ENCODE measurements around the gene BST1. TPM values are rescaled to one million over a fixed set of nuclear protein-coding genes. Genes with fewer than 3 reads are reported as not detected.

BST1 gene
- total and polyA plus RNA-seq, 2 donors (not counting 3 experiments of a cell fraction or from before 2014, with no cell fraction given) = 10.7 to 14.0 TPM

- Histone ChIP-seq H3K9me1 (replicated peaks; ENCODE audit: control insufficient read depth, extremely low read depth, insufficient read depth, low read length) (no peaks in the 10 kb centered on the region), H3K27me3 (ENCODE audit: control insufficient read depth in 2 of 2, insufficient read depth in 2 of 2, low read length in 2 of 2) (peaks cover 14 to 15% of the 10 kb centered on the region in 2 experiments), H3K9ac (replicated peaks; ENCODE audit: extremely low read depth, insufficient read depth, low read length) (no peak overlapping the region), H3K36me3 (ENCODE audit: control insufficient read depth in 2 of 2, extremely low read depth in 1 of 2, insufficient read depth in 2 of 2, low read length in 2 of 2) (no peaks in the 10 kb centered on the region), H3K4me1 (ENCODE audit: control insufficient read depth, extremely low read depth, insufficient read depth, low read length) (no peaks in the 10 kb centered on the region), H3K9me3 (replicated peaks; ENCODE audit: control insufficient read depth, insufficient read depth, low read length) (no peaks in the 10 kb centered on the region), H3K79me2 (ENCODE audit: control insufficient read depth, insufficient read depth, low read length) (no peaks in the 10 kb centered on the region), H3K27ac (ENCODE audit: insufficient read depth, low read depth, low read length) (no peak overlapping the region), H4K20me1 (replicated peaks; ENCODE audit: control insufficient read depth, extremely low read depth, insufficient read depth, low read length) (no peaks in the 10 kb centered on the region), H3K4me3 (replicated peaks in 1 of 3; ENCODE audit: insufficient read depth in 1 of 3, low read depth in 1 of 3, low read length in 3 of 3) (no peak overlapping the region), H2AFZ (ENCODE audit: low read depth, low read length) (no peak overlapping the region), H3K4me2 (ENCODE audit: insufficient read depth, low read length) (no peak overlapping the region)
- intact Hi-C loops (cut with micrococcal nuclease) (no loop called here), dilution Hi-C loops (cut with MboI; ENCODE audit: extremely low pct_ligation_motif_present, low sequenced_read_pairs) (no loop called here)
- FAIRE-seq (no peak), DNase-seq (ENCODE audit: low read depth, low spot score) (no peak)
- no TSS peak for BruUV-seq (replicated peaks)
- CTCF ChIA-PET = interaction anchor here (0.7 to 1.2 kb wide), 3 partner anchors 10 to 36 kb away, joined by 3 to 5 read pairs (median 4); no protein-coding TSS in a partner anchor
- POLR2A ChIA-PET = no interaction called here
- no peak for TF ChIP-seq MYC (IDR thresholded peaks at IDR 0.05; ENCODE audit: low read depth, low read length)
- TF ChIP-seq POLR2AphosphoS5 (IDR thresholded peaks at IDR 0.05; ENCODE audit: insufficient read depth, low read depth, low read length) = no peak
- TF ChIP-seq GATA2 (IDR thresholded peaks at IDR 0.05; ENCODE audit: insufficient read depth, insufficient read length, low read depth, low read length) = no peak
- TF ChIP-seq, protein P1, sequence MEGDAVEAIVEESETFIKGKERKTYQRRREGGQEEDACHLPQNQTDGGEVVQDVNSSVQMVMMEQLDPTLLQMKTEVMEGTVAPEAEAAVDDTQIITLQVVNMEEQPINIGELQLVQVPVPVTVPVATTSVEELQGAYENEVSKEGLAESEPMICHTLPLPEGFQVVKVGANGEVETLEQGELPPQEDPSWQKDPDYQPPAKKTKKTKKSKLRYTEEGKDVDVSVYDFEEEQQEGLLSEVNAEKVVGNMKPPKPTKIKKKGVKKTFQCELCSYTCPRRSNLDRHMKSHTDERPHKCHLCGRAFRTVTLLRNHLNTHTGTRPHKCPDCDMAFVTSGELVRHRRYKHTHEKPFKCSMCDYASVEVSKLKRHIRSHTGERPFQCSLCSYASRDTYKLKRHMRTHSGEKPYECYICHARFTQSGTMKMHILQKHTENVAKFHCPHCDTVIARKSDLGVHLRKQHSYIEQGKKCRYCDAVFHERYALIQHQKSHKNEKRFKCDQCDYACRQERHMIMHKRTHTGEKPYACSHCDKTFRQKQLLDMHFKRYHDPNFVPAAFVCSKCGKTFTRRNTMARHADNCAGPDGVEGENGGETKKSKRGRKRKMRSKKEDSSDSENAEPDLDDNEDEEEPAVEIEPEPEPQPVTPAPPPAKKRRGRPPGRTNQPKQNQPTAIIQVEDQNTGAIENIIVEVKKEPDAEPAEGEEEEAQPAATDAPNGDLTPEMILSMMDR (IDR thresholded peaks at IDR 0.05; ENCODE audit: extremely low read depth in 1 of 2, insufficient read depth in 1 of 2, low read depth in 1 of 2, low read length in 2 of 2) = no peak
- no peak for TF ChIP-seq JUN (IDR thresholded peaks at IDR 0.05; ENCODE audit: borderline replicate concordance, insufficient read depth, insufficient read length, low read depth)
- no peak for TF ChIP-seq FOS (IDR thresholded peaks at IDR 0.05; ENCODE audit: borderline replicate concordance, insufficient read depth, low read length)
- TF ChIP-seq EZH2 (IDR thresholded peaks at IDR 0.05; ENCODE audit: borderline replicate concordance, low read depth, low read length, severe bottlenecking) = no peak
- TF ChIP-seq, protein P2, sequence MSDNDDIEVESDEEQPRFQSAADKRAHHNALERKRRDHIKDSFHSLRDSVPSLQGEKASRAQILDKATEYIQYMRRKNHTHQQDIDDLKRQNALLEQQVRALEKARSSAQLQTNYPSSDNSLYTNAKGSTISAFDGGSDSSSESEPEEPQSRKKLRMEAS (IDR thresholded peaks at IDR 0.05; ENCODE audit: insufficient read depth, insufficient read length) = no peak
- TF ChIP-seq POLR2A (IDR thresholded peaks at IDR 0.05; ENCODE audit: low read depth, low read length) = no peak
Measured at GRCh38 chr4:15769202-15769601, 66.3 kb downstream of the BST1 start.
